HepG2 (cell line): ENCODE data around the gene ZCCHC10. TPM values are rescaled to one million over a fixed set of nuclear protein-coding genes. Genes with fewer than 3 reads are reported as not detected.
A peak's percentile ranks its signal among the peaks of the same experiment; 100 is the strongest.

Source experiments
- AGO2 ChIP-seq: fragments of 200-400 bp; formaldehyde crosslinking; optimal IDR thresholded peaks from 2 replicates; pipeline ENCODE3; 2017; ENCODE audit warnings: mild to moderate bottlenecking, low read depth, low read length, moderate library complexity
- ARNT2 ChIP-seq: sonication (generic); formaldehyde crosslinking; IDR thresholded peaks from 2 replicates; pipeline ENCODE4 v1.8.0; 2022; ENCODE audit warnings: mild to moderate bottlenecking, low read depth, missing genetic modification reagents, moderate library complexity
- CC2D1A ChIP-seq: sonication (generic); formaldehyde crosslinking; IDR thresholded peaks from 2 replicates; pipeline ENCODE4 v1.8.1; 2023; ENCODE audit warnings: mild to moderate bottlenecking, missing genetic modification reagents
- CHD2 ChIP-seq: IDR thresholded peaks from 2 replicates; pipeline ENCODE4 v1.6.1; 2011; ENCODE audit warnings: low read depth, low read length, improper control_type of control experiment
- HNF4A ChIP-seq: sonication (generic); formaldehyde crosslinking; IDR thresholded peaks from 2 replicates; pipeline ENCODE4 v1.4.0; 2020; ENCODE audit warnings: missing genetic modification reagents
- HOXA5 ChIP-seq: sonication (generic); formaldehyde crosslinking; IDR thresholded peaks from 2 replicates; pipeline ENCODE4 v1.4.0; 2020; ENCODE audit warnings: missing genetic modification reagents
- ISX ChIP-seq: sonication (generic); formaldehyde crosslinking; conservative IDR thresholded peaks from 2 replicates; pipeline ENCODE4 v1.5.0; 2020; ENCODE audit warnings: missing genetic modification reagents
- JDP2 ChIP-seq: sonication (generic); formaldehyde crosslinking; IDR thresholded peaks from 2 replicates; pipeline ENCODE4 v1.8.1; 2022; ENCODE audit warnings: missing genetic modification reagents, borderline replicate concordance
- MYNN ChIP-seq: sonication (generic); formaldehyde crosslinking; IDR thresholded peaks from 2 replicates; pipeline ENCODE4 v1.4.0; 2020; ENCODE audit warnings: mild to moderate bottlenecking, low read depth, missing genetic modification reagents
- ONECUT2 ChIP-seq: sonication (generic); formaldehyde crosslinking; IDR thresholded peaks from 2 replicates; pipeline ENCODE4 v1.4.0; 2020; ENCODE audit warnings: missing genetic modification reagents
- PAX8 ChIP-seq: sonication (generic); formaldehyde crosslinking; IDR thresholded peaks from 2 replicates; pipeline ENCODE4 v1.8.0; 2022; ENCODE audit warnings: mild to moderate bottlenecking, missing genetic modification reagents, borderline replicate concordance
- PPARG ChIP-seq: conservative IDR thresholded peaks from 2 replicates; pipeline ENCODE4 v1.6.1; 2016; ENCODE audit warnings: missing biosample characterization, missing genetic modification reagents
- RAD21 ChIP-seq: fragments of 450-650 bp; formaldehyde crosslinking; IDR thresholded peaks from 2 replicates; pipeline ENCODE4 v1.5.0; 2020; ENCODE audit warnings: mild to moderate bottlenecking
- REXO4 ChIP-seq: sonication (generic); formaldehyde crosslinking; IDR thresholded peaks from 2 replicates; pipeline ENCODE4 v1.8.0; 2022; ENCODE audit warnings: missing genetic modification reagents, mild to moderate bottlenecking, borderline replicate concordance
- SOX5 ChIP-seq: IDR thresholded peaks from 2 replicates; pipeline ENCODE4 v1.6.1; 2016; ENCODE audit warnings: borderline replicate concordance
- SP5 ChIP-seq: IDR thresholded peaks from 2 replicates; pipeline ENCODE4 v1.6.1; 2016; ENCODE audit warnings: low read depth, borderline replicate concordance
- SRSF1 ChIP-seq: fragments of 200-400 bp; formaldehyde crosslinking; optimal IDR thresholded peaks from 2 replicates; pipeline ENCODE3; 2017; ENCODE audit warnings: mild to moderate bottlenecking, low read depth, low read length, moderate library complexity
- ZFP37 ChIP-seq: sonication (generic); formaldehyde crosslinking; IDR thresholded peaks from 2 replicates; pipeline ENCODE4 v1.4.0; 2020; ENCODE audit warnings: missing genetic modification reagents, borderline replicate concordance
- ZIK1 ChIP-seq: sonication (generic); formaldehyde crosslinking; IDR thresholded peaks from 2 replicates; pipeline ENCODE4 v1.5.0; 2020; ENCODE audit warnings: mild to moderate bottlenecking, low read depth, missing genetic modification reagents, borderline replicate concordance
- ZNF446 ChIP-seq: sonication (generic); formaldehyde crosslinking; IDR thresholded peaks from 2 replicates; pipeline ENCODE4 v1.5.0; 2020; ENCODE audit warnings: mild to moderate bottlenecking, missing genetic modification reagents
- ZNF546 ChIP-seq: sonication (generic); formaldehyde crosslinking; conservative IDR thresholded peaks from 2 replicates; pipeline ENCODE4 v1.8.1; 2023; ENCODE audit warnings: mild to moderate bottlenecking, missing genetic modification reagents
- ZNF607 ChIP-seq: sonication (generic); formaldehyde crosslinking; IDR thresholded peaks from 2 replicates; pipeline ENCODE4 v1.5.1; 2020; ENCODE audit warnings: missing genetic modification reagents, mild to moderate bottlenecking, borderline replicate concordance
- ZNF670 ChIP-seq: sonication (generic); formaldehyde crosslinking; IDR thresholded peaks from 2 replicates; pipeline ENCODE4 v1.8.0; 2022; ENCODE audit warnings: mild to moderate bottlenecking, missing genetic modification reagents, borderline replicate concordance
- ZNF703 ChIP-seq: sonication (generic); formaldehyde crosslinking; IDR thresholded peaks from 2 replicates; pipeline ENCODE4 v1.5.1; 2020; ENCODE audit warnings: missing genetic modification reagents, mild to moderate bottlenecking, moderate library complexity, borderline replicate concordance
- ZNF747 ChIP-seq: sonication (generic); formaldehyde crosslinking; IDR thresholded peaks from 2 replicates; pipeline ENCODE4 v1.8.1; 2023; ENCODE audit warnings: missing genetic modification reagents, mild to moderate bottlenecking, borderline replicate concordance
- ZNF777 ChIP-seq: sonication (generic); formaldehyde crosslinking; IDR thresholded peaks from 2 replicates; pipeline ENCODE4 v1.4.0; 2020; ENCODE audit warnings: missing genetic modification reagents
- ZSCAN12 ChIP-seq: sonication (generic); formaldehyde crosslinking; IDR thresholded peaks from 2 replicates; pipeline ENCODE4 v1.9.0; 2021; ENCODE audit warnings: mild to moderate bottlenecking, missing genetic modification reagents
- ZSCAN31 ChIP-seq: sonication (generic); formaldehyde crosslinking; IDR thresholded peaks from 2 replicates; pipeline ENCODE4 v1.5.0; 2020; ENCODE audit warnings: low read depth, mild to moderate bottlenecking, missing genetic modification reagents
- polyA plus RNA-seq, 8 experiments: library from polyadenylated mRNA; depleted of rRNA in 3 of 8; stranded (reverse) in 7 of 8; unstranded in 1 of 8; fragments of >200 nt; fragmentation: Illumina TruSeq in 4 of 8; extraction: Trizol in 4 of 8; gene quantifications; 2 replicates each; pipeline versions ENCODE4 v1.2.1 to v1.2.3, GENCODE V29; 2011 to 2016; ENCODE audit warnings: low read depth in 4 of 8, missing spikeins in 1 of 8, mixed read lengths in 1 of 8; ENCODE audit not compliant: insufficient read depth in 1 of 8
- total RNA-seq, 5 experiments: library from RNA; depleted of rRNA; stranded (reverse); fragments of >200 nt; fragmentation: Illumina TruSeq; extraction: Trizol; gene quantifications; 2 replicates each; pipeline ENCODE4 v1.2.3, GENCODE V29; 2016; ENCODE audit warnings: low read depth in 1 of 5
- TF ChIP-seq, protein P1 (sequence below): sonication (generic); formaldehyde crosslinking; IDR thresholded peaks from 2 replicates; pipeline ENCODE4 v1.8.1; 2023; ENCODE audit warnings: missing genetic modification reagents, mild to moderate bottlenecking, borderline replicate concordance
- TF ChIP-seq, protein P2 (sequence below): fragments of 450-650 bp; IDR thresholded peaks from 2 replicates; pipeline ENCODE4 v1.6.1; 2017; ENCODE audit warnings: mild to moderate bottlenecking
- TF ChIP-seq, protein P3 (sequence below): fragments of 450-650 bp; IDR thresholded peaks from 2 replicates; pipeline ENCODE4 v1.6.1; 2017

ZCCHC10 gene
- total and polyA plus RNA-seq, 2 of the 13 experiments (the other 11 are each of a cell fraction or from before 2014, with no cell fraction given), result 40.7 to 48.2 TPM

- TF ChIP-seq MYNN (CRISPR knock-in tag) (no peak), PPARG (CRISPR knock-in tag) (0 out of 2 replicates have a peak, but pooled peaks have one; percentile 23), ZIK1 (CRISPR knock-in tag) (no peak), ZNF777 (CRISPR knock-in tag) (no peak), AGO2 (no peak), SOX5 (CRISPR knock-in tag) (peak; percentile 58; the same call in 1 of the 2 replicates), ZNF670 (CRISPR knock-in tag) (no peak), CHD2 (no peak), ONECUT2 (CRISPR knock-in tag) (no peak), JDP2 (CRISPR knock-in tag) (no peak), SRSF1 (no peak), ZSCAN31 (no peak), REXO4 (CRISPR knock-in tag) (no peak), HNF4A (CRISPR knock-in tag) (peak; percentile 80), PAX8 (no peak), SP5 (CRISPR knock-in tag) (no peak), CC2D1A (CRISPR knock-in tag) (no peak), ZFP37 (CRISPR knock-in tag) (no peak), ZNF703 (CRISPR knock-in tag) (no peak), ARNT2 (CRISPR knock-in tag) (no peak), ZNF607 (CRISPR knock-in tag) (no peak), ZNF546 (CRISPR knock-in tag) (no peak), ZNF446 (CRISPR knock-in tag) (no peak), ISX (CRISPR knock-in tag) (no peak), RAD21 (CRISPR knock-in tag) (no peak), ZSCAN12 (CRISPR knock-in tag) (no peak), ZNF747 (CRISPR knock-in tag) (no peak), HOXA5 (no peak)
- TF ChIP-seq, protein P1, sequence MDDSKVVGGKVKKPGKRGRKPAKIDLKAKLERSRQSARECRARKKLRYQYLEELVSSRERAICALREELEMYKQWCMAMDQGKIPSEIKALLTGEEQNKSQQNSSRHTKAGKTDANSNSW (CRISPR knock-in tag), result no peak
- TF ChIP-seq, protein P2, sequence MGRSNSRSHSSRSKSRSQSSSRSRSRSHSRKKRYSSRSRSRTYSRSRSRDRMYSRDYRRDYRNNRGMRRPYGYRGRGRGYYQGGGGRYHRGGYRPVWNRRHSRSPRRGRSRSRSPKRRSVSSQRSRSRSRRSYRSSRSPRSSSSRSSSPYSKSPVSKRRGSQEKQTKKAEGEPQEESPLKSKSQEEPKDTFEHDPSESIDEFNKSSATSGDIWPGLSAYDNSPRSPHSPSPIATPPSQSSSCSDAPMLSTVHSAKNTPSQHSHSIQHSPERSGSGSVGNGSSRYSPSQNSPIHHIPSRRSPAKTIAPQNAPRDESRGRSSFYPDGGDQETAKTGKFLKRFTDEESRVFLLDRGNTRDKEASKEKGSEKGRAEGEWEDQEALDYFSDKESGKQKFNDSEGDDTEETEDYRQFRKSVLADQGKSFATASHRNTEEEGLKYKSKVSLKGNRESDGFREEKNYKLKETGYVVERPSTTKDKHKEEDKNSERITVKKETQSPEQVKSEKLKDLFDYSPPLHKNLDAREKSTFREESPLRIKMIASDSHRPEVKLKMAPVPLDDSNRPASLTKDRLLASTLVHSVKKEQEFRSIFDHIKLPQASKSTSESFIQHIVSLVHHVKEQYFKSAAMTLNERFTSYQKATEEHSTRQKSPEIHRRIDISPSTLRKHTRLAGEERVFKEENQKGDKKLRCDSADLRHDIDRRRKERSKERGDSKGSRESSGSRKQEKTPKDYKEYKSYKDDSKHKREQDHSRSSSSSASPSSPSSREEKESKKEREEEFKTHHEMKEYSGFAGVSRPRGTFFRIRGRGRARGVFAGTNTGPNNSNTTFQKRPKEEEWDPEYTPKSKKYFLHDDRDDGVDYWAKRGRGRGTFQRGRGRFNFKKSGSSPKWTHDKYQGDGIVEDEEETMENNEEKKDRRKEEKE, result no peak
- TF ChIP-seq, protein P3, sequence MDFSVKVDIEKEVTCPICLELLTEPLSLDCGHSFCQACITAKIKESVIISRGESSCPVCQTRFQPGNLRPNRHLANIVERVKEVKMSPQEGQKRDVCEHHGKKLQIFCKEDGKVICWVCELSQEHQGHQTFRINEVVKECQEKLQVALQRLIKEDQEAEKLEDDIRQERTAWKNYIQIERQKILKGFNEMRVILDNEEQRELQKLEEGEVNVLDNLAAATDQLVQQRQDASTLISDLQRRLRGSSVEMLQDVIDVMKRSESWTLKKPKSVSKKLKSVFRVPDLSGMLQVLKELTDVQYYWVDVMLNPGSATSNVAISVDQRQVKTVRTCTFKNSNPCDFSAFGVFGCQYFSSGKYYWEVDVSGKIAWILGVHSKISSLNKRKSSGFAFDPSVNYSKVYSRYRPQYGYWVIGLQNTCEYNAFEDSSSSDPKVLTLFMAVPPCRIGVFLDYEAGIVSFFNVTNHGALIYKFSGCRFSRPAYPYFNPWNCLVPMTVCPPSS, result no peak
Measured at GRCh38 chr5:133006653-133007052, 19.7 kb downstream of the ZCCHC10 start (continued).
